Endothelial cell of umbilical vein (primary cell): ENCODE results near the gene FOLR3.
"Not testable (repeated sequence)": the region's sequence is repeated elsewhere in the genome, so short reads cannot be mapped to it uniquely, and the experiment has no call there.

Source experiments
- CTCF ChIP-seq, 2 donors: IDR thresholded peaks; 1 replicate in 1 of 2; 2 replicates in 1 of 2; pipeline ENCODE4 v1.5.1; 2011; ENCODE audit warnings: low read length in 2 of 2, mild to moderate bottlenecking in 2 of 2, moderate library complexity in 2 of 2, control low read depth in 1 of 2, inconsistent platforms in 1 of 2, low read depth in 1 of 2; ENCODE audit not compliant: insufficient read depth in 1 of 2; ENCODE audit errors: extremely low read depth in 1 of 2
- EZH2 ChIP-seq: IDR thresholded peaks from 2 replicates; pipeline ENCODE4 v1.6.1; 2012; ENCODE audit warnings: borderline replicate concordance, low read depth, mild to moderate bottlenecking, moderate library complexity, low read length, inconsistent platforms; ENCODE audit not compliant: severe bottlenecking
- FOS ChIP-seq: IDR thresholded peaks from 2 replicates; pipeline ENCODE4 v1.6.1; 2011; ENCODE audit warnings: mild to moderate bottlenecking, low read length, moderate library complexity, borderline replicate concordance; ENCODE audit not compliant: insufficient read depth
- MAX ChIP-seq: IDR thresholded peaks from 2 replicates; pipeline ENCODE4 v1.6.1; 2011; ENCODE audit not compliant: insufficient read depth, insufficient read length
- POLR2A ChIP-seq: IDR thresholded peaks from 2 replicates; pipeline ENCODE4 v1.6.1; 2012; ENCODE audit warnings: low read depth, mild to moderate bottlenecking, control low read depth, low read length
- POLR2AphosphoS5 ChIP-seq: IDR thresholded peaks from 2 replicates; pipeline ENCODE4 v1.6.1; 2012; ENCODE audit warnings: low read depth, mild to moderate bottlenecking, control low read depth, low read length, moderate library complexity; ENCODE audit not compliant: insufficient read depth

GRCh38 chr11:72164187-72164586 lies 28.7 kb downstream of the FOLR3 start:
- TF ChIP-seq POLR2A; CTCF (IDR thresholded peaks at IDR 0.05; ENCODE audit: extremely low read depth in 1 of 2, insufficient read depth in 1 of 2, low read depth in 1 of 2, low read length in 2 of 2); POLR2AphosphoS5; MAX; FOS; EZH2: not testable (repeated sequence)
